NCI-H748 (cell line): ENCODE measurements around the gene CHDH.

Experiments used
- DNase-seq: peaks from one replicate; lab custom pipeline; 2025; ENCODE audit not compliant: unreplicated experiment; lab: John Stamatoyannopoulos, UW

CHDH gene

DNA sequence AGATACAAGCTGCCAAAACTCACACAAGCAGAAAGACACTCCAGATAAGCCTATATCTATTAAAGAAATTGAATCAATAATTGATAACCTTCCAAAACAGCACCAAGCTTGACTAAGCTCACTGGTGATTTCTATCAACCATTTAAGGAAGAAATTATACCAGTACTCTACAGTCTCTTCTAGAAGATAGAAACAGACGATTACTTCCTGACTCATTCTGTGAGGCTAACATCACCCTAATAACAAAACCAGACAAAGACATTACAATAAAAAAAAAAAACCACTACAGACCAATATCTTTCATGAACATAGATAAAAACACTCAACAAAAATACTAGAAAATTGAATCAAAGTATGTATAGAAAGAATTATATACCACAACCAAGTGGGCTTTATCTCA lies 20.2 kb downstream of the CHDH start:
- no peak for DNase-seq

DNA sequence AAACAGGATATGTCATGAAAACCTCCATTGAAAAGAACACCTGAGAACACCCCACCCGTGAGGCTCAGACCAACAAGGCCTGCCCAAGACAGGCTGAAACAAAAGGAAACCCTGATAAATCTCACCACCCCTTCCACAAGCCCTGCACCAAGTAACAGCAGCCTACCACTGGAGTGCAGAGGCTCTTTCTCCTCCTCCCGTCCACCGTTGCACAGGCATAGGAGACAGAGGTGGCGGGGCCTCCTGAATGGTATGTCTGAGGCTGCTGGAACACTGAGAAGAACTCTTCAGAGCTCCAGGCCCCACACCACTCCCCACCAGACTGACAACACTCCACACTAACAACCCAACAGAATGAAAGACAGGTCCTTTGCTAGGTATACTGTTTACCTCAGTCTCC lies 21.4 kb downstream of the CHDH start:
- no peak for DNase-seq

DNA sequence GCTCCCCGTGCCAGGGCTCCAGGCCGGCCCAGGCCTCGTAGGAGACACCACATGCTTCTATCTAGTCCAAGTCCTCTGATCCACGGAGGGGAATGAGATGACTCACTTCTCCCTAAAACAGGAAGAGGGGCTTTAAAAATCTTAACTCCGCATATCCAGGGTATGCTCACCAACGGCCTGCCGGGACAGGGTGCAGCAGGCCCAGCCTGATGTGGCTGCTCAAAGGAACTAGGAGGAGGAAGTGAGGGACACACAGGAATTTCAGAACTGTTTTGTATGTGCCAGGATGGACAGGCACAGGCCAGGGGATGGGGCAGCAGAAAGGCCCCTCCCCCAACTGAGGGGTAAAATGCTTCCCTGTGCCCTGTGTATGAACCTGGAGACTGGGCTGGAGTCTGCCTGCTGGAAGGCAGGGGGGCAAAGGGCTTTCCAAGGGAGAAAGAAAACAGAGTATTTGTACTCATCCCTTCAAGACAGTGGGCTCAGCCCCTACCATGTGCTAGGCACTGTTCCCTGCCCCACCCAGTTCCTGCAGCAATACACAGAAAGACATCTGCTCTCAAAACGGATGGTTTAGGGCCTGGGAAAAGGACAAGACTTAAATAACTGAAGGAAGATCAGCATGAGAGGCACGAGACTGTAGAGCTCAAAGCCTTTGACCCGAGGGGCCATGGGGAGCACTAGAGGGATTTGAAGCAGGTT lies 22.1 kb downstream of the CHDH start:
- no peak for DNase-seq

DNA sequence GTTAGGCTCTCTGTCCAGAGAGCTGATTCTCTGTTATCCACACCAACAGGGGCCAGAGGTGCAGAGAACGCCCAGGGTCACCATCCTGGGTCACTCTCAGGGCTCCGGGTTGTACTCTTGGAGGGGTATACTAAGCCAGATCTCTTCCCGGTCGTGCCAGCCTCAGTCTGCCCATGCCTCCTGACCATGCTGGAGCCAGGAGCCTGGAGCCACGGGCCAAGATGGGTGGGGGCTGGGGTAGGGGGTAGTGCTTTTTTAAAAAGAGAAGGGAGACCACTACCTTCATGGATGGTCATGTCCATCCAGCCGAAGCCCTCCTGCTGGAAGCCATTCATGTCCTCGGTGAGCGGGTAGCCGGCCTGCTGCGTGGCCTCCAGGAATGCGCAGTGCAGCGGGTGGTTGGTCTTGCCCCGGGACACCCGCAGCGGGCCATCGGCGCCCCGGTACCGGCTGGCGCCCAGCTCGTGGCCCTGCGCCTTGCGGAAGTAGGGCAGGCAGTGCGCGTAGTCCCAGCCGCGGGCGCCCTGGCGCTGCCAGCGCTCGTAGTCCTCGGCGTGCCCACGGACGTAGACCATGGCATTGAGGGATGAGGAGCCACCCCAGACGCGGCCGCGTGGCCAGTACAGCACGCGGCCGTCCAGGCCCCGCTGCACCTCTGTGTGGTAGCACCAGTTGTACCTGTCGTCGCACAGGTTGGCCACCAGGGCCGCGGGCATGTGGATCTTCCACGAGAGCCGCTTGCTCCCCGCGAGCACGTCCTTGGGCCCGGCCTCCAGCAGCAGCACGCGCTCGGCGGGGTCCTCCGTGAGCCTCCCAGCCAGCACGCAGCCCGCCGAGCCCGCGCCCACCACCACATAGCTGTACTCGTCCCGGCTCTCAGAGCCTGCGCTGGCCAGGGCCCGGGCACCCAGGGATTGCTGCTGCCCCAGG lies 22.9 kb downstream of the CHDH start:
- no peak for DNase-seq

DNA sequence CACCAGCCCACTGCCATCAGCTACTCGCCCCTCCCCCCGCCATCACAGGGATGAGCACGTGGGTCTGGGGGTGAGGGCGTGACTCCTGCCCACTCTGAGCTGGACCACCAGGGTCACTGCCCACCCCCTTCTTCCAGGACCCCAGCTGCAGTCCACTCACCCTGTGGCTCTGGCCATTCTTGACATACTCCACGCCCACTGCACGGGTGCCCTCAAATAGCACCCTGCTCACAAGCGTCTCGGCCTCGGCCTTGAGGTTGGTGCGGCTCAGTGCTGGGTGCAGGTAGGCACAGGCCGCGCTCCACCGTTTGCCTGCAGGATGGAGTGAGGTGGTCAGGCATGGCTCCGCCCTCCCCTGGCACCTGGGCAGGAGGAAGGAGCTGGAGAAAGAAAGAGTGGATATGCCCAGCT lies 23.9 kb downstream of the CHDH start:
- DNase-seq: no peak

DNA sequence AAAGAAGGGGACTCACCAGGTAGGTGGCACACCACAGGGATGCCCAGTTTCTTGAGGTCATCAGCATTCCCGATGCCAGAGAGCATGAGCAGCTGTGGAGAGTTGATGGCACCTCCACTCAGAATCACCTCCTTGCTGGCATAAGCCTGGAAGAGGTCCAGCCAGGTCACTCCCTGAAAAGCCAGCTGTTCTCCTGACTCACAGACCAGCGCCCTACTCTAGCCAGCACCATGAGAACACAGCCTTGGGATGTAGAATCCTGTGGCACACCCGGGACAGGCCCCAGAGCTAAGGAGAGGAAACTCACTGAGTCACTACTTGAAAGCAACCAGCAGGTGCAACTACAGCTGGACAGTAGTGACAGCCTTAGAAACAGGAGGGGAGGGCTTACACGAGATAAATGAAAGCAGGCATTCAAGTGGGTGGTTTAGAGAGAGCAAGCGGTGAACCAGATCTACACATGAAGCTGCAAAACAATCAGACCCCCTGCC lies 24.5 kb downstream of the CHDH start:
- no peak for DNase-seq

DNA sequence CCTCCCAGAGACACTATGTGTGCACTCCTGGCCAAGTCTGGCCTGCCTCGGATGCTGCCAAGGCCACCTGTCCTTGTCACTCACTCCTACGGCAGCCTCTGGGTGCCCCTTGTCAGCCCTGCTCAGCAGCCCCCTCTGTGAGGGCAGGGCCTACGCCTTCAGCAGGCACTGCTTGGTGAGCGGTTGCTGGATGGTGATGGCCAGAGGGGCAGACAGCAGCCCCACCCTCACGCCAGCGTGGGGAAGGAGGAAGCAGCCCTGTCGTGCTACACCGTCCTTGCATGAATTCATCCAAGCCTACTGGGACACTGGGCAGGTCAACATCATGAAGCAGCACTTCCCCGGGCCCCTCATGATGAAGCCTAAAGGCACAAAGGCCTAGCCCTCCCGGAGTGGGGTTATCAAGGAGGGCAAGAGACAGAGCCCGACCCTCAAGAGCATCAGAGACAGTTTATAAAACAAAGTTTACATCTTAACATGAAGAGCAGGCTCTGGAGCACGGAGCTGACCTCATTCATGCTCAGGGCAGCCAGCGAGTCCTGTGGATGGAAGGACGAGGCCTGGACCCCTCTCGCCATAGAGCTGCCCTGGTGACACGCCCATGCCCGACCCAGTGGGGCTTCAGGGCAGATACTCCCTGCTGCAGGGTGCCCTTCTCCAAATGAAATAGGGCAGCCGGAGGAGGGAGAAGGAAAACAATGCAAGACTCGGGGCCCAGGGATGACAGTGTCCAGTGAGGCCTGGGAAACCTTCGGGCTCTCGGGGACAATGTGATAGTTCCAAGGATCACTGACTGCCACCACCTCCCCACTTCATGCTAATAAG lies 25.3 kb downstream of the CHDH start:
- no peak for DNase-seq

DNA sequence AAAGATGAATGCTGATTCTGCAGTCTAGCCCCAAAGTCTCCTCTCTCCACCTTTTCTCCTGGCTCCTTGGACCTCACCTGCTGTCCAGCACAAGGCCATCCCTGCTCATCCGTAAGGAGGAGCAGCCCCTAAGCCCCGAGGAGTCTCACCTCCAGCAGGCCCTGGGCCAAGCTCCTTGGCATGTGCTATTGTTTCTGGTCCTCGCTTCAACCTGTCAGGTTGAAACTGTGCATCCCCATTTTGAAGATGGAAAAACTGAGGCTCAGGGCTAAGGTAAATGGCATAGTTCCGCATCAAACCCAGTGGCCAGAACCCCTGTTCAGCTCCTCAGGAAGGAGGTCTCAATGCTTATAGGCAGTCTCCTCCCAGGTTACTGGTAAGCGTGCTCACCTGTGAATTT lies 26.1 kb downstream of the CHDH start:
- no peak for DNase-seq

DNA sequence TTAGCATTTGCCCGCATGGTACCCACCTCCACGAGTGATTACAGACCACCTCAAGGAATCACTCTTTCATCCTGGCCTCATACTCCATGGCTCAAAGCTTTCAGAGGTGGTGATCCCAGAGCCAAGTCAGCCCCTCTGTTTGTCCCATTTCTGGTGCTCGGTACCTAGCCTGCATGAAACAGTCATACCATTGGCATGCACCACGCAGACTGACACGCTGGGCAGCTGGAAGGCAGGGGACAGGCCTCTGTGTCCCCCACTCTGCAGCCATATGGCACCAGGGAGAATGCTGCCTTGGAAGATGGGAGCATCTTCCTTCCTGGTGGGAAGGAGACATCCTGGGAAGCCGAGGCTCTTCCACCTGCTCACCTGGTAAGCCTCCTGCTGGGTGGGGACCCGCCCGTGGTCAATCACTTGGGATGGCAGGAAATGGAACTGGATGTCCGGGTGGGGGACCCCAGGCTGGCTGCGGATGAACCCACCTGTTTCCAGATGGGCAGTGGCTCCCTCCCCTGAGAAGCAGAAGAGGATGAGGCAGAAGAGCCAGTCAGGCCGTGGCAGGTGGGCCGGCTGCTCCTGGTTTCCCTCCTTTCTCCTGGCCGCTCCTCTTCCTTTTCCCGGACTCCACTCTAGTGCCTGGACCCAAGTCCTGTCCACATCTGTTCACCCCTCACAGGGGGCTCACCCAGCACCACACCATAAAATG lies 26.9 kb downstream of the CHDH start:
- no peak for DNase-seq

DNA sequence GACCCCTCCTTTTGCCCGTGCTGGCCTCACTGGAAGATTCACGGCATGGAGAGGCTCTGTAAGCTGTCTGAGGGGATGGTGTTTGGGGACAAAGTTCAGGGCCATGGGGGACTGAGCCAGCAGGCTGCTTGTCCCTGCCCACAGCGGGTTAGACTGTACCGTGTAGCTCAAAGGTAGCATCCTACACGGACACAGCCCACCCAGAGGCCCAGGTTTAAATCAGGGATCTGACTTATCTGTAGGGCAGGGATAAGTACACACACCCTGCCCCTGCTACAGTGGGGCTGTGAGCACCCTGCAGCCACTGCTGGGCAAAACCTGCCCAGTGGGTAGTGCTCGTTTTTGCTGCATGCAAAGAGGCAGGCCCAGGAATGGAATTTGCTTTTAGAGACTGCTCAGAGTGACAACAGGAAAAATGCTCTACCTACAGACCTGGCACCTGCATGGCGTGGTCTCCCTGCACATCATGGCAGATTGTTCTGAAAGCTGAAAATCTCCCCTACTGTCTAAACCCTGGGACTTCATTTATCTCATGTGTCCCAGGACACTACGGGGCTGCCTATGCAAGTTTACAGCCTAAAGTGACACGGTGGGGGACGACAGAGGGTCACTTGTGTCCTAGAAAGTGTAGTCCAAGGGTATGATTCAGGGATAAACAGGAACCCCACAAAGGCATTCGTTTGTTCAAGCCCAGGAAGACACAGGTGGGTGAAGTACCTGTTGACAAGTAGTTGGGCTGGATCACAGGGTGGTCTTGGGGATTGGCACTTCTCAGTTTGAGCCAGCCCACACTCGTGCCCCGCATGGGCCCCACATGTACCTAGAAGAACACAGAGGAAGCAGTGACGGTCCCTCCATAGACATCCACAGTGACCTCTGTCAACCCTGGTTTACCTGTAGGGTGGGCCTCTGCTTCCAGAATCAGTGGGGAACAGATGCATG lies 27.7 kb downstream of the CHDH start:
- DNase-seq: no peak

DNA sequence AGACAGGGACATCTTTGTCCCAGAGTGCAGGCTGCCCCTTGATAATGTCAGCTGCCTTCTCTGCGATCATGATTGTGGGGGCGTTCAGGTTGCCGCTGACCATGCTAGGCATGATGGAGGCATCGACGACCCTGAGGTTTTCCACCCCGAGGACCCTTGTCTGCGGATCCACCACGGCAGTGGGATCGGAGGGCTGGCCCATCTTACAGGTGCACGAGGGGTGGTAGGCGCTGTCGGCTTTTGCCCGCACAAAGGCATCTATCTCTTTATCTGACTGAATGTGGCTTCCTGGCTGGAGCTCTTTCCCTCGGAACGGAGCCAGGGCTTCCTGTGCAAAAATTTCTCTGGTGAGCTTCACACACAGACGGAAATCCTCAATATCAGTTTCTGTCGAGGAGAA lies 28.4 kb downstream of the CHDH start:
- no peak for DNase-seq

DNA sequence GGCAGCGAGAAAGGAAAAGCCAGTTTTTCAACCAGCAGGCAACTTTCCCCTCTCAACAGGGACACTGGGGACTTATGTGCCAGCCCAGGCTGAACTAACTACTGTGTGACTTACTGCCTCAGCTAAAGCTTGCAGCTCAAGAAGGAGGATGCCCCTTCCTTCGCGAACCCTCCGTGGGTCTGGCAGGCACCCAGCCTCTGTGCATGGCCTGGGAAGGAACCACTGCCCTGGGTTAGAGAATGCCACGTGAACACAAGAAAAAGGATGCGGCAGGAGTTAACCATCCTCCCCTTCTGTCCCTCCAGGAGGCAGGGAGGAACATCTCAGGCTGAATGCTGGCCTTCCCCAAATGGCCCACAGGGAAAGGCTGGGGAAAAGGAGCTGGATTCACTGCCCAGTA lies 29.0 kb downstream of the CHDH start:
- no peak for DNase-seq

DNA sequence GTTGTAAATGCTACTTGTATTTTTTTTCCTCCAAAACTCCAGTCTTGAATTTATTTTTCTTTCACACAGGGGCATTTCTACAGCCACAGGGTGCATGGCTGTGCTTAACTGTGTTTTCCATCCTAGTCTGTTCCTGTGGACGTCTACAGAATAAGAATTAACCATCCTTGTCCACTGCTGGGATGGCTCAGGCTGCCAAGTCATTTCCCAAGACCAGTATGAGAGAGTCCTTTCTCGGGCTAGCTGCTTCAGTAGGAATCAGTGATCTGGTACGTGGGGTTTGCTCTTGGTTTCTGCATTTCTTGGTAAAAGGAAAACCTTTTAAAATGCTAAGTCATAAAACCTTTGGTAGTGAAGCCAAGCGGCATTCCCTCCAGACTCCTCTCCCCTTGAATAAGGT lies 29.8 kb downstream of the CHDH start:
- DNase-seq: no peak

DNA sequence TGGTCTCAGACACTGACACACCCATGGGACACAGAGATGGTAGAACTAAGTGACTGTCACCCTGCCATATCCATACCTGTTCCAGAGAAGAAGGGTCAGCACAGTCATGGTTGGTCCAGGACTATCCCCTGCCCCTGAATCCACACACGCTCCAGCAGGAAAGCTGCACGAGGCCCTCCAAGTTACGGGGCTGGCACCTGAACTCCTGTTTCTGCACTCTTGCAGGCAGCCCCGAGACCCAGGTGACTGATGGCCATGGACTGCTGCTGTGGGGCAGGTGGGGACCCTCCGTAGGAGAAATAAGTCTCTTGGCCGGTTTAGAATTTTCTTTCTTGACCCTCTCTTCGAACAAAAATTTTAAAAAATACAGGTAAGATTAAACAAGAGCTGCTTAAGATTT lies 30.6 kb downstream of the CHDH start:
- no peak for DNase-seq

DNA sequence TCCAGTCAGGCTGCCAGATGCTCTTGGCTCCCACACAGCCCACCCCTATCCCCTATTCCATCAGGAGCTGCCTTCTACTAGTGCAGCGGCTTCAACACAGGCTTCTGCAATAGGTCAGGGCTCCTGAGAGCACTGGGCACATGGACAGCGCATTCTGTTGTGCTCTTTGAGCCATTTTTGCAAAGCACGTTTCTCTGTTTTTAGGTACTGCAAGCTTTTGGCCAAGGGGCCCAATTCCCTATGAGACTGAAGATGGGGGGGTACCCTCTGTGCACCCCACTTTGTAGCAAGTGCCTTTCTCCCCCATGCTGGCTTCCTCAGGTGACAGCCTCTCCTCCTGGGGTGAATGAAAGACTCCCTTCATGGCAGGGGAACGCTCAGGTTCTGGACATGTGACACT lies 31.2 kb downstream of the CHDH start:
- DNase-seq: no peak

DNA sequence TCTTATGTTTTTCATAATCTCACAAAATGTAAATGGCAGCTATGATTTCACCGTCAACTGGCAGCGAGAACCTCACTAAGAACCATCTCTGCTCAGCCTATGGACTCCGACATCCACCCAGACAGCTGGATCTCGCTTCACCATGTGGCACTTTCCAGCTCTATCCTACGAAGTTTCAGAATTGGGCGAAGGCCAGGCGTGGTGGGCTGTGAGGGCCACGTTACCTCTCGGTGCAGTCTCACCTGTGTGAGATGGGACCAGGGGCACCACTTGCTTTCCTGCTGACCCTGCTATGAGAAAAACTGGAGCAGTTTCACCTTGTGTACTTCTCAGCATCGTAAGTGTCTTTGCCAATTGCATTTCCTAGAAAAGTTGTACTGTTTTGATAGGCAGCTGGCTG lies 32.3 kb downstream of the CHDH start:
- no peak for DNase-seq

DNA sequence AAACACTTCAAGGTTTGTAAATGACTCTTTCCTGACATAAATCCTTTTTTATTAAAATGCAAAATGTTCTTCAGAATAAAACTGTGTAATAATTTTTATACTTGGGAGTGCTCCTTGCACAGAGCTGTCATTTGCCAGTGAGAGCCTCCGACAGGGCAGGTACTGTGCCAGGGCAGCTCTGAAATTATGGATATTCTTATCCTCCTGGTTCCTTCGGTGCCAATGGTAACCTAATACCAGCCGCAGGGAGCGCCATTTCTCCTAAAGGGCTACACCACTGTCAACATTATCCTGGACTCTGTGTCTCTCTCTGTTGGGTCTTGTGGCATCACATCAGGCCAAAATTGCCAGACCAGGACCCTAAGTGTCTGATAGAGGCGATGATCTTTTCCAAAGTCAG lies 33.0 kb downstream of the CHDH start:
- no peak for DNase-seq

DNA sequence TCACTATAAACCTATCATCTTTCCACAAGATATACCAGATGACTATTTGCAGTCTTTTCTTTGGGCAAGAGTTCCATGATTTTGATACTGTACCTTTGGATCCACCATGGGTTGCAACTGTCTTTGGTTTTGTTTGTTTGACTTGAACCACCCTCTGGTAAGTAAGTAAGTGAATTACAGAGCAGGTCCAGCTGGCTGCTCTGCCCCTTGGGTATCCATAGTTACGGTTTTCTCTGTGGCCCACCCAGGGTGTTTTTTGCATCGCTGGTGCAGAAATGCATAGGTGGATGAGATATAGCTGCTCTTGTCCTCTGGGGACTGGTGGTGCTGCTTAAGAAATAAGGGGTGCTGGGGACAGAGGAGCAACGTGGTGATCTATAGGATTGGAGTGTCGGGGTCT lies 33.8 kb downstream of the CHDH start:
- DNase-seq: no peak

DNA sequence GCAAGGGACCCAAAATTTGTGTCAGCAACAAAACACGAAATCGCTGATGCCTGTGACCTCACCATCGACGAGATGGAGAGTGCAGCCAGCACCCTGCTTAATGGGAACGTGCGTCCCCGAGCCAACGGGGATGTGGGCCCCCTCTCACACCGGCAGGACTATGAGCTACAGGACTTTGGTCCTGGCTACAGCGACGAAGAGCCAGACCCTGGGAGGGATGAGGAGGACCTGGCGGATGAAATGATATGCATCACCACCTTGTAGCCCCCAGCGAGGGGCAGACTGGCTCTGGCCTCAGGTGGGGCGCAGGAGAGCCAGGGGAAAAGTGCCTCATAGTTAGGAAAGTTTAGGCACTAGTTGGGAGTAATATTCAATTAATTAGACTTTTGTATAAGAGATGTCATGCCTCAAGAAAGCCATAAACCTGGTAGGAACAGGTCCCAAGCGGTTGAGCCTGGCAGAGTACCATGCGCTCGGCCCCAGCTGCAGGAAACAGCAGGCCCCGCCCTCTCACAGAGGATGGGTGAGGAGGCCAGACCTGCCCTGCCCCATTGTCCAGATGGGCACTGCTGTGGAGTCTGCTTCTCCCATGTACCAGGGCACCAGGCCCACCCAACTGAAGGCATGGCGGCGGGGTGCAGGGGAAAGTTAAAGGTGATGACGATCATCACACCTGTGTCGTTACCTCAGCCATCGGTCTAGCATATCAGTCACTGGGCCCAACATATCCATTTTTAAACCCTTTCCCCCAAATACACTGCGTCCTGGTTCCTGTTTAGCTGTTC lies 34.9 kb downstream of the CHDH start:
- DNase-seq: no peak
